ENCODE measurements around the gene GTF2I. TPM values are rescaled to one million over a fixed set of nuclear protein-coding genes. Genes with fewer than 3 reads are reported as not detected.

Gene GTF2I
- total and polyA plus RNA-seq, 10 of the 15 experiments (the other 5 are each of a cell fraction or from before 2014, with no cell fraction given), result 6.7 to 172 (median 96.9) TPM

- CTCF ChIA-PET, result interaction anchor here (0.9 to 1.3 kb wide), 2 partner anchors 9 to 101 kb away, joined by 3 to 4 read pairs; no protein-coding TSS in a partner anchor
Measured at GRCh38 chr7:74717889-74718288, 60.4 kb downstream of the GTF2I start.

More at GRCh38 chr7:74717889-74718288, 60.4 kb downstream of the GTF2I start:
- Histone ChIP-seq H4K20me1 (ENCODE audit: control insufficient read depth, insufficient read depth) (no peaks in the 10 kb centered on the region), H3K4me3 (no peak overlapping the region), H3K27ac (ENCODE audit: control insufficient read depth, insufficient read depth) (no peak overlapping the region), H3K36me3 (ENCODE audit: control insufficient read depth in 2 of 2, insufficient read depth in 2 of 2, low read length in 1 of 2) (peaks cover 3 to 29% of the 10 kb centered on the region in 2 experiments), H3K4me2 (ENCODE audit: control insufficient read depth, insufficient read depth) (no peak overlapping the region), H3K9me3 (replicated peaks; ENCODE audit: control insufficient read depth, insufficient read depth, low read length) (no peaks in the 10 kb centered on the region), H3K79me2 (ENCODE audit: control insufficient read depth, insufficient read depth, low read length) (no peaks in the 10 kb centered on the region), H3K9ac (ENCODE audit: control insufficient read depth, insufficient read depth, low read length) (no peak overlapping the region), H3K4me1 (ENCODE audit: control insufficient read depth, insufficient read depth, low read length) (no peaks in the 10 kb centered on the region), H2AFZ (ENCODE audit: control insufficient read depth, low read depth, low read length) (no peak overlapping the region), H3K27me3 (replicated peaks in 1 of 2; ENCODE audit: control insufficient read depth in 2 of 2, insufficient read depth in 2 of 2, low read length in 1 of 2) (no peaks in the 10 kb centered on the region)
- ChIA-PET RAD21 (ENCODE audit: unreplicated experiment) (no interaction called here), SMC1A (ENCODE audit: uncharacterized antibody, unreplicated experiment) (interaction anchor here (1.7 kb wide), 1 partner anchor 17 kb away, joined by 8 read pairs; no protein-coding TSS in a partner anchor), POLR2A (no interaction called here)
- FAIRE-seq, result no peak
- DNase-seq (ENCODE audit: low read depth, low spot score), result no peak
- no peak for TF ChIP-seq CBX5 (IDR thresholded peaks at IDR 0.05; ENCODE audit: low read depth)
- TF ChIP-seq SIN3A (IDR thresholded peaks at IDR 0.05; ENCODE audit: low read depth, low read length), result no peak
- TF ChIP-seq, protein P1, sequence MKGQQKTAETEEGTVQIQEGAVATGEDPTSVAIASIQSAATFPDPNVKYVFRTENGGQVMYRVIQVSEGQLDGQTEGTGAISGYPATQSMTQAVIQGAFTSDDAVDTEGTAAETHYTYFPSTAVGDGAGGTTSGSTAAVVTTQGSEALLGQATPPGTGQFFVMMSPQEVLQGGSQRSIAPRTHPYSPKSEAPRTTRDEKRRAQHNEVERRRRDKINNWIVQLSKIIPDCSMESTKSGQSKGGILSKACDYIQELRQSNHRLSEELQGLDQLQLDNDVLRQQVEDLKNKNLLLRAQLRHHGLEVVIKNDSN (IDR thresholded peaks at IDR 0.05; ENCODE audit: borderline replicate concordance, extremely low read length, insufficient read depth, low read depth, low read length), result no peak
- TF ChIP-seq BHLHE40 (IDR thresholded peaks at IDR 0.05; ENCODE audit: borderline replicate concordance in 1 of 2, low read depth in 2 of 2, low read length in 1 of 2), result no peak
- TF ChIP-seq SMARCA5 (IDR thresholded peaks at IDR 0.05), result no peak
- TF ChIP-seq, protein P2, sequence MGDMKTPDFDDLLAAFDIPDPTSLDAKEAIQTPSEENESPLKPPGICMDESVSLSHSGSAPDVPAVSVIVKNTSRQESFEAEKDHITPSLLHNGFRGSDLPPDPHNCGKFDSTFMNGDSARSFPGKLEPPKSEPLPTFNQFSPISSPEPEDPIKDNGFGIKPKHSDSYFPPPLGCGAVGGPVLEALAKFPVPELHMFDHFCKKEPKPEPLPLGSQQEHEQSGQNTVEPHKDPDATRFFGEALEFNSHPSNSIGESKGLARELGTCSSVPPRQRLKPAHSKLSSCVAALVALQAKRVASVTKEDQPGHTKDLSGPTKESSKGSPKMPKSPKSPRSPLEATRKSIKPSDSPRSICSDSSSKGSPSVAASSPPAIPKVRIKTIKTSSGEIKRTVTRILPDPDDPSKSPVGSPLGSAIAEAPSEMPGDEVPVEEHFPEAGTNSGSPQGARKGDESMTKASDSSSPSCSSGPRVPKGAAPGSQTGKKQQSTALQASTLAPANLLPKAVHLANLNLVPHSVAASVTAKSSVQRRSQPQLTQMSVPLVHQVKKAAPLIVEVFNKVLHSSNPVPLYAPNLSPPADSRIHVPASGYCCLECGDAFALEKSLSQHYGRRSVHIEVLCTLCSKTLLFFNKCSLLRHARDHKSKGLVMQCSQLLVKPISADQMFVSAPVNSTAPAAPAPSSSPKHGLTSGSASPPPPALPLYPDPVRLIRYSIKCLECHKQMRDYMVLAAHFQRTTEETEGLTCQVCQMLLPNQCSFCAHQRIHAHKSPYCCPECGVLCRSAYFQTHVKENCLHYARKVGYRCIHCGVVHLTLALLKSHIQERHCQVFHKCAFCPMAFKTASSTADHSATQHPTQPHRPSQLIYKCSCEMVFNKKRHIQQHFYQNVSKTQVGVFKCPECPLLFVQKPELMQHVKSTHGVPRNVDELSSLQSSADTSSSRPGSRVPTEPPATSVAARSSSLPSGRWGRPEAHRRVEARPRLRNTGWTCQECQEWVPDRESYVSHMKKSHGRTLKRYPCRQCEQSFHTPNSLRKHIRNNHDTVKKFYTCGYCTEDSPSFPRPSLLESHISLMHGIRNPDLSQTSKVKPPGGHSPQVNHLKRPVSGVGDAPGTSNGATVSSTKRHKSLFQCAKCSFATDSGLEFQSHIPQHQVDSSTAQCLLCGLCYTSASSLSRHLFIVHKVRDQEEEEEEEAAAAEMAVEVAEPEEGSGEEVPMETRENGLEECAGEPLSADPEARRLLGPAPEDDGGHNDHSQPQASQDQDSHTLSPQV (IDR thresholded peaks at IDR 0.05), result no peak
- no peak for TF ChIP-seq CBFB (IDR thresholded peaks at IDR 0.05; ENCODE audit: low read depth)
- TF ChIP-seq MEF2A (IDR thresholded peaks at IDR 0.05; ENCODE audit: insufficient read depth, low read depth, low read length), result no peak
- TF ChIP-seq NFYA (IDR thresholded peaks at IDR 0.05; ENCODE audit: borderline replicate concordance, low read depth, low read length), result no peak
- TF ChIP-seq ZNF207 (IDR thresholded peaks at IDR 0.05; ENCODE audit: borderline replicate concordance), result no peak
- TF ChIP-seq PAX5 (IDR thresholded peaks at IDR 0.05; ENCODE audit: borderline replicate concordance, low read depth, low read length), result no peak
- TF ChIP-seq NR2F1 (conservative IDR thresholded peaks at IDR 0.05), result no peak
- TF ChIP-seq, protein P3, sequence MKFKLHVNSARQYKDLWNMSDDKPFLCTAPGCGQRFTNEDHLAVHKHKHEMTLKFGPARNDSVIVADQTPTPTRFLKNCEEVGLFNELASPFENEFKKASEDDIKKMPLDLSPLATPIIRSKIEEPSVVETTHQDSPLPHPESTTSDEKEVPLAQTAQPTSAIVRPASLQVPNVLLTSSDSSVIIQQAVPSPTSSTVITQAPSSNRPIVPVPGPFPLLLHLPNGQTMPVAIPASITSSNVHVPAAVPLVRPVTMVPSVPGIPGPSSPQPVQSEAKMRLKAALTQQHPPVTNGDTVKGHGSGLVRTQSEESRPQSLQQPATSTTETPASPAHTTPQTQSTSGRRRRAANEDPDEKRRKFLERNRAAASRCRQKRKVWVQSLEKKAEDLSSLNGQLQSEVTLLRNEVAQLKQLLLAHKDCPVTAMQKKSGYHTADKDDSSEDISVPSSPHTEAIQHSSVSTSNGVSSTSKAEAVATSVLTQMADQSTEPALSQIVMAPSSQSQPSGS (IDR thresholded peaks at IDR 0.05; ENCODE audit: low read length), result no peak
- no peak for TF ChIP-seq FOS (IDR thresholded peaks at IDR 0.05; ENCODE audit: borderline replicate concordance, extremely low read depth, insufficient read length)
- WGBS (ENCODE audit: insufficient coverage, insufficient replicate concordance, low lambda C conversion rate, missing lambda C conversion rate), result 93% methylated on average over 9 of the region's 9 CpGs
- BruUV-seq (replicated peaks), result no TSS peak
- no peak for ATAC-seq
- intact Hi-C loops (cut with micrococcal nuclease; ENCODE audit: unreplicated experiment) (loop anchor here (10.0 kb wide), 1 partner anchor 303 kb away; no protein-coding TSS in a partner anchor), in situ Hi-C loops (cut with MboI) (no loop called here)
